CD4-positive, alpha-beta T cell treated with Interleukin-12 subunit alpha and Interleukin-12 subunit beta, for 1 hour (primary cell): ENCODE measurements around the gene REG1B.
"Not testable (repeated sequence)": the region's sequence is repeated elsewhere in the genome, so short reads cannot be mapped to it uniquely, and the experiment has no call there.

Experiments used
- DNase-seq: peaks from one replicate; pipeline ENCODE4 v3.0.0-alpha.2; 2020

The REG1B gene

GRCh38 chr2:79083597-79084251, 4.1 kb downstream of the REG1B start:
- no peak for DNase-seq

GRCh38 chr2:79082987-79083386, 4.8 kb downstream of the REG1B start:
- no peak for DNase-seq

GRCh38 chr2:79071078-79071477, 16.7 kb downstream of the REG1B start:
- DNase-seq = no peak

- no peak for DNase-seq
Measured at GRCh38 chr2:79065201-79065600, 22.6 kb downstream of the REG1B start.

- DNase-seq = not testable (repeated sequence)
Measured at GRCh38 chr2:79054769-79055168, 33.0 kb downstream of the REG1B start.

GRCh38 chr2:79053486-79053885, 34.3 kb downstream of the REG1B start:
- not testable (repeated sequence) for DNase-seq

- DNase-seq = no peak
Measured at GRCh38 chr2:79041032-79041448, 46.8 kb downstream of the REG1B start.

- DNase-seq = no peak
Measured at GRCh38 chr2:79039944-79040343, 47.8 kb downstream of the REG1B start.
